Measurements from ENCODE around the gene OGFR. TPM values are rescaled to one million over a fixed set of nuclear protein-coding genes. Genes with fewer than 3 reads are reported as not detected.

OGFR gene
- polyA plus RNA-seq, 3 donors = 27.3 to 41.6 (median 32.9) TPM

- no peak overlapping the region for H3K27ac ChIP-seq (ENCODE audit: low read depth, low read length)
- WGBS, 3 donors = 20 to 26% (median 25%) methylated on average over 24 of the region's 24 CpGs
Observed at GRCh38 chr20:62860391-62860923, 55.8 kb downstream of the OGFR start.

- no peak overlapping the region for H3K27ac ChIP-seq (ENCODE audit: low read depth, low read length)
- WGBS, 3 donors = 0 to 1% (median 1%) methylated on average over 34 to 129 of the region's 129 CpGs
Observed at GRCh38 chr20:62860924-62861691, 56.5 kb downstream of the OGFR start.

- 10 to 14% (median 11%) methylated on average over 38 to 69 of the region's 70 CpGs for whole genome bisulfite sequencing, 3 donors
- H3K27ac ChIP-seq (ENCODE audit: low read depth, low read length) = no peak within 1 kb of the TSS
Observed at GRCh38 chr20:62861726-62862336, 57.2 kb downstream of the OGFR start, which contains the start of gene TCFL5. TSS of gene TCFL5 (minus strand) at chr20:62861822. CDS start at chr20:62861670, 152 bp downstream.

Other genes starting within 250 kb of the OGFR start
- gene SLCO4A1, start 162.3 kb upstream of the OGFR start, polyA plus RNA-seq = 10 to 100 TPM in 2 of 3 donors, 1 to 10 TPM in 1; 6.8 to 45.9 (median 37.8) TPM
- gene NTSR1, start 96.0 kb upstream of the OGFR start, polyA plus RNA-seq = under 1 TPM in 2 of 3 donors, not detected in 1; 0.05 to 0.15 TPM
- 1 to 10 TPM; 4.2 to 8.8 (median 5.7) TPM for gene MRGBP, start 8.4 kb upstream of the OGFR start, polyA plus RNA-seq
- gene COL9A3, start 12.2 kb downstream of the OGFR start, polyA plus RNA-seq = 1 to 10 TPM; 2.9 to 8.1 (median 5.1) TPM
- 1 to 10 TPM; 2.2 to 8.4 (median 5.1) TPM for gene TCFL5, start 57.0 kb downstream of the OGFR start, polyA plus RNA-seq
- gene DIDO1, start 121.7 kb downstream of the OGFR start, polyA plus RNA-seq = 10 to 100 TPM; 12.3 to 27.6 (median 17.4) TPM
- 10 to 100 TPM; 11.5 to 12.6 (median 12.5) TPM for gene GID8, start 133.3 kb downstream of the OGFR start, polyA plus RNA-seq
- 1 to 10 TPM; 2.0 to 4.8 (median 3.7) TPM for gene SLC17A9, start 147.9 kb downstream of the OGFR start, polyA plus RNA-seq
- gene BHLHE23, start 202.1 kb downstream of the OGFR start, polyA plus RNA-seq = not detected